Activated CD8-positive, alpha-beta memory T cell treated with anti-CD3 and anti-CD28 coated beads for 1 hour (primary cell): ENCODE results near the gene BMPER.

Experiments used
- DNase-seq, 2 donors: peaks; one replicate each; pipeline ENCODE4 v3.0.0-alpha.2; 2020; ENCODE audit warnings: low read depth in 1 of 2; ENCODE audit errors: extremely low read depth in 1 of 2

Gene BMPER

GRCh38 chr7:33921216-33921938 is 16.0 kb downstream of the BMPER start:
- DNase-seq: no peak

DNA sequence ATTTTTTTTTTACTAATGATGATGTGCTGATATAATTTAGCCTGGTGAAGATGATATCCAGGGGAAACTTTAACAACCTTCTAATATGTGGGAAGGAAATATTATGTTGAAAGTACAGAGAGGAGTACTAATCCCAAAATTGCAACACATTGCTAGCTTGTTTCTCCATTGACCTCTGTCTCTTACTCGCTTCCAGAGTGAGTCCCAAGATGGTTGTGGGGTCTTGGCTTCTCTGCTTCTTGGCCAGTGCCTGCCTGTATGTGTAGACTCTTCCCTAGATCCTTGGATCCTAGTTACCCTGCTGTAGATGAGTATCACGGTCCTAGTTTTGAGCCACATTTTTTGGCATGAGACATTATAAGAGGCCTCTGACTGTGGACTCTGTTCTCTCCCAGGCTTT is 17.5 kb downstream of the BMPER start:
- DNase-seq: no peak

DNA sequence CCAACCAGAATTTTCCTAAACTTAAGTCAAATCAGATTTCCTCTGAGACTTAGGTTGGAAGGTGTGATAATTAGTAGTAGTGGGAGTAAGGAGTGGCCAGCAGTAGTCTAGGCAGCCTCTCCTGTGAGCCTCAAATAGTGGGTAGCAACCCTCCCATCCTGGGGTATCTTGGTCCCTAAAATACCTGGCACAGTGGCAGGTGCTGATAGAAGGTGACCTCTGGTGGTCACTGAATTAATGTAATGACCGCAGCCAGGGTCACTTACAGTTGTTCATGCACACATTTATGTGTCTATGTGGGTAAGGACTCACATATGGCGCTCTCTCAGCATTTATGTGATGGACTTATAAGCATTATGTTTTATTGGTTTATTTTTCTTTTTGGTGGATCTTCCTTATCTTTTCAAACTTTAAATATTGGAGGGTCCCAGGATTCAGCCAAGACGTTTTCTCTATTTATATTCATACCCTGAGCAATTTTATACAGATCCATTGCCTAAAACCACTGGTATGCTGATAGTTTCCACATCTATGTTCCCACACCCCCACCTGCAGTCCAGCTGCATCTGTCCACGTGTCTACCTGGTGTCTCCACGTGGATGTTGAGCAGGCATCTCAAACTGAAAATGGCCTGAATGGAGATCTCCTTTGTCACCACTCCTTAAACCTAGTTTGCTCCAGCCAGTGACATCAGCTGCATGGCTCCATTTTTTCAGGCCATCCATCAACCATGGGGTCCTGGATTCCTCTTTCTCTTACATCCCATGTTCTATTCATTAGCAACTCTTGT is 18.3 kb downstream of the BMPER start:
- DNase-seq: no peak

GRCh38 chr7:33926535-33926934 is 21.2 kb downstream of the BMPER start:
- DNase-seq: no peak

DNA sequence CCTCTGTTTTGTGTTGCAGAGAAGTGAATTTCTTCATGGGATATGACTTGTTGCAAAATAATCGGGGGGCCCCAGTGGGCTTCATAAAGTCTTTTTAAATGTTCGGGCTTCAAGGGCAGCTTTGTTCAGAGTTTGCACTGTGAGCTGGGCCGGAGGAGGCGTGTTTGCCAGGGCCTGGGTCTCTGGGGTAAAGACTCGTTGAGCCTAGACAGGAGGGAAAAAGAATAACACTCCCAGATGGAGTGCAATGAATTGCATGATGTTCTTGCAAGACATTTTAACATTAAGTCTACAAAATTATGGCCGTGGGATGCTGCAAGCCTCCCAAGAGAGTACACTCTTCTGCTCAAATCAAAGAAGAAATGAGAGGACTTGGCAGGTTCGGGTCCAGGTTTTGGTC is 23.6 kb downstream of the BMPER start:
- no peak for DNase-seq

- DNase-seq: no peak
Measured at GRCh38 chr7:33932221-33932620, 26.9 kb downstream of the BMPER start.

- peak; percentile 3 to 32 for DNase-seq
Measured at GRCh38 chr7:33932832-33933468, 27.6 kb downstream of the BMPER start.

GRCh38 chr7:33933611-33934281 is 28.4 kb downstream of the BMPER start:
- DNase-seq: no peak

GRCh38 chr7:33934391-33934790 is 29.1 kb downstream of the BMPER start:
- DNase-seq: no peak

DNA sequence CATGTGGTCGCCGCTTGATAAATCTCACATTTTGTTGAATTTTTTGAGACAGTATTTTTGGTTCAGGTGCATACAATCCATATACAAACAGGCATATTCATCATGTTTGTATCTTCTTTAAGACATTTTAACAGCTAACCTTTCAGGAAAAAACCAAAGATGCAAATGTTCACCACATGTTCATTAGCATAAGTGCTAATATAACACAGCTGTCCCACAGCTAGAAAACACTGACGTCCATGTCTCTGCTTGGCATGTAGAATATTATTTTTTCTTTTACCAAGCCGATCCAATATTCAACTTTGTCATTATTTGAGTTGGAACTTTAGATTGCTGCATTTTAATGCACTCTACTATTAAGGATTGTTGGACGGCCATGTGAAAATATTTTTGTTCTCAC is 31.2 kb downstream of the BMPER start:
- no peak for DNase-seq

- DNase-seq: no peak
Measured at GRCh38 chr7:33937871-33938270, 32.5 kb downstream of the BMPER start.

DNA sequence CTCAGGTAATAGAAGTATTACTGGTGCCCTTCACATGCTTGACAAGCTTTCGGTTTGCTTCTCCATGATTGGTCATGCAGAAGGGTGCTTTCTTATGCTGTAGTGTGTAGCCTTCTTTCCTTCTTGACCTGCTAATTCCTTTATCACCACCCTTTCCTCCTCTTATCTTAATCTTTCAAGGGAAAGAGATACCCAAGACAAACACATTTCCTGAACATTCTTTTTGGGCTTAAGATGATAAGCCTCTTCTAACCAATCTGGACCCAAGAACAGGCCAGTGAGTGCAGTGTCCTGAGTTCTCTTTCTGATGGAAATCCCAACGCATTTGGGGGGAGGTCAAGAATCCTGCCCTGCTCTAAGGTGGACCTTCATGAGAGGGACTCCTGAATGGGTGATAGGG is 33.8 kb downstream of the BMPER start:
- DNase-seq: no peak

GRCh38 chr7:33940503-33940902 is 35.2 kb downstream of the BMPER start:
- no peak for DNase-seq

- DNase-seq: no peak
Measured at GRCh38 chr7:33941418-33941817, 36.1 kb downstream of the BMPER start.

DNA sequence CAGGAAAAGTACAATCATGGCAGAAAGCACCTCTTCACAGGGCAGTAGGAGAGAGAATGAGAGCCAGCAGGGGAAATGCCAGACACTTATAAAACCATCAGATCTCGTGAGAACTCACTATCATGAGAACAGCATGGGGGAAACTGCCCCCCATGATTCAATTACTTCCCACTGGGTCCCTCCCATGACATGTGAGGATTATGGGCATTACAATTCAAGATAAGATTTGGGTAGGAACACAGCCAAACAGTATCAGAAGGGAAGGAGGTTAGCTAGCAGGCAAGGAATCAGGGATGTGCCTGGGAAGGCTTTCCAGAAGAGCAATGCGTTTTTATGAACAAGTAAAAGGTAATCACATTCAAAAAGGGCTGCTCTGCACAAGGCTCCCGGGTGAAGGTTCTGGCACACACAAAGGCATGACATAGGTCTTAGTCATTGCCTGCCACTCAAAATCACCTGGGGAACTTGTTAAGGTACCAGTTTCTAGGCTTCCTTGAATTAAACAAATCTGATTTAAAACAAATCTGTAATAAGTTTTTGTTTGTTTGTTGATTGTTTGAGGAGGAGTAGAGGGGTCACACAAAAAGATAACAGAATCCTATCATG is 40.9 kb downstream of the BMPER start:
- DNase-seq: no peak

- DNase-seq: no peak
Measured at GRCh38 chr7:33950047-33950714, 44.8 kb downstream of the BMPER start.

- DNase-seq: no peak
Measured at GRCh38 chr7:33952824-33953223, 47.5 kb downstream of the BMPER start.

DNA sequence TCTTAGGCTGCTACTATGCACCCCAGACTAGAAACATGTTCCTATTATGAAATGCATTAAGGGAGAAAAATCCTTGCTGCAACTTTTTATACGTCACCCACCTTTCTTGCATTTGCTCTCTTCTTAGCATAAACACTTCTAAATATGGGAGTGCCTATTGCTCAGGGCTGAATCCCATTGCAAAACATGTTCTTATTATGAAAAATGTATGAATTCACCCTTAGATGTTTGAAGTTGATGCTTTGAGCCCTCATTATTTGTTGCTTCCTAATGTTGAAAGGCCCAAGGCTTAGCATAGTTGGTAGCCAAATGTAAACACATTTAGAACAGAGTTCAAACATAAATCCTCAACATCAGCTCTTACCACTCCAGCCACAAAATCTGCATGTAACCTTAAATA is 52.8 kb downstream of the BMPER start:
- DNase-seq: no peak

DNA sequence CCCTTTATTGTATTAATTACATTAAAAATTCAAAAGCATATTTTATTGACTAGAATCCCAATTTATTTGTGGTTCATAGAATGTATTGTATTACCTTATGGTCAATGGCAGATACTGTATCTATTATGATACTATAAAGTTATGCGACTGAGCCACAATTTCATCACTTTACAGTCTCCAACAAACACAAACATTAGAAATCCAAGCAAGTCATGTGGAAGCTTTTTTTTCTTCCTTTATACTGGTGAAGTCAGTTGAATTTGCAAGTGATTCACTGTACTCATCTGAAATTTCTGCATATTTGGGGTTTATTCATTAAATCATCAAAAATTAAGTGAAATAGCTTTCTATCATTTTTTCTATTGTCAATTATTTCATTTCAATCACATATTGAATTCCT is 54.3 kb downstream of the BMPER start:
- no peak for DNase-seq

DNA sequence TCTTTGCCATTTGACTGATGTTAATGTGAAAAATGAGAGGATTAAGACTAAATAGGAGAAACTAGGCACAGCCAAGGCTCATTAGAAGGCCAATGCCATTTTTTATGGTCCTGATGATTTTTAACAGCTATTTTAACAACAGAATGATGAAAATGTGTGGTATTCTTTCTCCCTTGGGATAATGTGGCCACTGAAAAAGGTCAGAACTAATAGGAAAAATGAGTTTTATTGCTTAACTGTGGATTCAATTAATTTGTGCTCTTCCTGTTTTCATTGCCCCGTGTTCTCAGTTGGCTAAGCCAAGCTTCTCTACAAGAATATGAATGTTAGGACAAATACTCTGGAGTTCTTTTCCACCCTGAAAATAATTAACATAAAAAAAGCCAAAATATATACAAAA is 56.6 kb downstream of the BMPER start:
- DNase-seq: no peak
